Activated CD4-positive, alpha-beta memory T cell treated with anti-CD3 and anti-CD28 coated beads for 36 hours (primary cell): ENCODE measurements around the gene CACNA2D2. TPM values are rescaled to one million over a fixed set of nuclear protein-coding genes. Genes with fewer than 3 reads are reported as not detected.
A peak's percentile ranks its signal among the peaks of the same experiment; 100 is the strongest.

Experiments used
- CTCF ChIA-PET: fragments of 350-600 bp; sonication (Branson Sonifier 250); formaldehyde crosslinking; loops from one replicate; lab custom pipeline; 2021; ENCODE audit warnings: antibody characterized with exemption, inconsistent platforms; lab: Charles Lee
- POLR2A ChIA-PET: fragments of 350-600 bp; sonication (Branson Sonifier 250); formaldehyde crosslinking; loops from one replicate; lab custom pipeline; 2021; ENCODE audit warnings: antibody characterized with exemption; lab: Charles Lee
- DNase-seq: peaks from one replicate; pipeline ENCODE4 v3.0.0-alpha.2; 2020
- H3K27ac Mint-ChIP-seq: one replicate; pipeline ENCODE4 v1.8.0; 2021; ENCODE audit warnings: mixed read lengths
- H3K27me3 Mint-ChIP-seq: one replicate; pipeline ENCODE4 v1.8.0; 2021; ENCODE audit warnings: mixed read lengths
- H3K36me3 Mint-ChIP-seq: one replicate; pipeline ENCODE4 v1.8.0; 2021; ENCODE audit warnings: mixed read lengths
- H3K4me1 Mint-ChIP-seq: one replicate; pipeline ENCODE4 v1.8.0; 2021; ENCODE audit warnings: low read depth, mixed read lengths
- H3K4me3 Mint-ChIP-seq: one replicate; pipeline ENCODE4 v1.8.0; 2021; ENCODE audit warnings: mild to moderate bottlenecking, mixed read lengths
- H3K9me3 Mint-ChIP-seq: one replicate; pipeline ENCODE4 v1.8.0; 2021; ENCODE audit warnings: mixed read lengths
- intact Hi-C: fragments of 100-400 bp; cut with micrococcal nuclease; formaldehyde crosslinking; loops from one replicate; pipeline ENCODE4 v1.15.1; 2023
- total RNA-seq, 2 experiments: library from RNA; stranded (reverse); gene quantifications; one replicate each; pipeline ENCODE4 v1.2.3, GENCODE V29; 2021

CACNA2D2 gene
- total RNA-seq, 2 experiments from 2014 or later, result 0.63 to 0.69 TPM

- Mint-ChIP-seq H3K4me3 (no peak overlapping the region), H3K4me1 (no peaks in the 10 kb centered on the region), H3K27me3 (no peaks in the 10 kb centered on the region), H3K9me3 (no peaks in the 10 kb centered on the region), H3K36me3 (no peaks in the 10 kb centered on the region), H3K27ac (no peak overlapping the region)
- intact Hi-C loops, result no loop called here
- CTCF ChIA-PET, result interaction anchor here (3.1 kb wide), 1 partner anchor 32 kb away, joined by 11 read pairs; no protein-coding TSS in a partner anchor
- no peak for DNase-seq
- POLR2A ChIA-PET, result no interaction called here
These were observed 6.9 kb upstream of the CACNA2D2 start for GRCh38 chr3:50510325-50510724.

GRCh38 chr3:50509715-50510114 is 6.3 kb upstream of the CACNA2D2 start:
- no peak for DNase-seq
- H3K36me3 Mint-ChIP-seq, result no peaks in the 10 kb centered on the region
- no peaks in the 10 kb centered on the region for H3K4me1 Mint-ChIP-seq
- intact Hi-C loops, result no loop called here
- no peaks in the 10 kb centered on the region for H3K9me3 Mint-ChIP-seq
- no peaks in the 10 kb centered on the region for H3K27me3 Mint-ChIP-seq
- H3K4me3 Mint-ChIP-seq, result no peak overlapping the region
- ChIA-PET CTCF (interaction anchor here (1.3 to 3.1 kb wide), 2 partner anchors 33 to 73 kb away, joined by 3 to 11 read pairs; no protein-coding TSS in a partner anchor), POLR2A (no interaction called here)
- no peak overlapping the region for H3K27ac Mint-ChIP-seq

- no peaks in the 10 kb centered on the region for H3K36me3 Mint-ChIP-seq
- no peaks in the 10 kb centered on the region for H3K9me3 Mint-ChIP-seq
- H3K27ac Mint-ChIP-seq, result no peak overlapping the region
- CTCF ChIA-PET, result interaction anchor here (1.3 to 3.1 kb wide), 2 partner anchors 33 to 72 kb away, joined by 3 to 11 read pairs; no protein-coding TSS in a partner anchor
- POLR2A ChIA-PET, result no interaction called here
- no peaks in the 10 kb centered on the region for H3K4me1 Mint-ChIP-seq
- H3K4me3 Mint-ChIP-seq, result no peak overlapping the region
- intact Hi-C loops, result no loop called here
- DNase-seq, result no peak
- H3K27me3 Mint-ChIP-seq, result peaks cover 3% of the 10 kb centered on the region
These were observed 5.4 kb upstream of the CACNA2D2 start for GRCh38 chr3:50508821-50509220.

GRCh38 chr3:50506169-50506568 is 2.7 kb upstream of the CACNA2D2 start:
- no peaks in the 10 kb centered on the region for H3K36me3 Mint-ChIP-seq
- CTCF ChIA-PET, result no interaction called here
- H3K9me3 Mint-ChIP-seq, result no peaks in the 10 kb centered on the region
- POLR2A ChIA-PET, result no interaction called here
- H3K27me3 Mint-ChIP-seq, result peaks cover 16% of the 10 kb centered on the region
- H3K27ac Mint-ChIP-seq, result no peak overlapping the region
- no peak overlapping the region for H3K4me3 Mint-ChIP-seq
- H3K4me1 Mint-ChIP-seq, result peaks cover 9% of the 10 kb centered on the region
- no peak for DNase-seq
- intact Hi-C loops, result no loop called here

GRCh38 chr3:50504681-50505080 is 1.2 kb upstream of the CACNA2D2 start:
- no peak for DNase-seq
- CTCF ChIA-PET, result interaction anchor here (0.9 kb wide), 1 partner anchor 169 kb away, joined by 3 read pairs; no protein-coding TSS in a partner anchor
- intact Hi-C loops, result no loop called here
- POLR2A ChIA-PET, result no interaction called here
- H3K4me1 Mint-ChIP-seq, result peaks cover 9% of the 10 kb centered on the region
- H3K4me3 Mint-ChIP-seq, result no peak overlapping the region
- no peaks in the 10 kb centered on the region for H3K36me3 Mint-ChIP-seq
- no peak overlapping the region for H3K27ac Mint-ChIP-seq
- H3K27me3 Mint-ChIP-seq, result peaks cover 19% of the 10 kb centered on the region
- H3K9me3 Mint-ChIP-seq, result no peaks in the 10 kb centered on the region

- H3K4me1 Mint-ChIP-seq, result peaks cover 9% of the 10 kb centered on the region
- intact Hi-C loops, result no loop called here
- CTCF ChIA-PET, result interaction anchor here (3.3 kb wide), 1 partner anchor 39 kb away, joined by 11 read pairs; no protein-coding TSS in a partner anchor
- POLR2A ChIA-PET, result no interaction called here
- no peak overlapping the region for H3K27ac Mint-ChIP-seq
- no peaks in the 10 kb centered on the region for H3K9me3 Mint-ChIP-seq
- H3K27me3 Mint-ChIP-seq, result peaks cover 24% of the 10 kb centered on the region
- H3K4me3 Mint-ChIP-seq, result peak overlapping the region; percentile 46
- H3K36me3 Mint-ChIP-seq, result no peaks in the 10 kb centered on the region
- DNase-seq, result peak; percentile 20
These were observed 630 bp downstream of the CACNA2D2 start for GRCh38 chr3:50502584-50503423.

GRCh38 chr3:50502225-50502583 is 1.2 kb downstream of the CACNA2D2 start:
- CTCF ChIA-PET, result interaction anchor here (3.3 kb wide), 1 partner anchor 40 kb away, joined by 11 read pairs; no protein-coding TSS in a partner anchor
- intact Hi-C loops, result no loop called here

GRCh38 chr3:50495609-50496423 is 7.6 kb downstream of the CACNA2D2 start:
- Mint-ChIP-seq H3K4me3 (no peak overlapping the region), H3K9me3 (no peaks in the 10 kb centered on the region), H3K27me3 (peaks cover 9% of the 10 kb centered on the region), H3K4me1 (peaks cover 10% of the 10 kb centered on the region), H3K27ac (no peak overlapping the region), H3K36me3 (no peaks in the 10 kb centered on the region)
- ChIA-PET CTCF (no interaction called here), POLR2A (no interaction called here)
- DNase-seq, result no peak
- intact Hi-C loops, result no loop called here

More at GRCh38 chr3:50502225-50502583, 1.2 kb downstream of the CACNA2D2 start:
- Mint-ChIP-seq H3K4me1 (peaks cover 9% of the 10 kb centered on the region), H3K36me3 (no peaks in the 10 kb centered on the region), H3K4me3 (no peak overlapping the region), H3K27me3 (peaks cover 25% of the 10 kb centered on the region), H3K9me3 (no peaks in the 10 kb centered on the region), H3K27ac (no peak overlapping the region)
- POLR2A ChIA-PET, result no interaction called here
- no peak for DNase-seq

- peaks cover 6% of the 10 kb centered on the region for H3K27me3 Mint-ChIP-seq
- ChIA-PET CTCF (interaction anchor here (1.3 kb wide), 1 partner anchor 48 kb away, joined by 3 read pairs; no protein-coding TSS in a partner anchor), POLR2A (no interaction called here)
- no peaks in the 10 kb centered on the region for H3K9me3 Mint-ChIP-seq
- no peaks in the 10 kb centered on the region for H3K36me3 Mint-ChIP-seq
- no peak overlapping the region for H3K27ac Mint-ChIP-seq
- H3K4me1 Mint-ChIP-seq, result peaks cover 12% of the 10 kb centered on the region
- intact Hi-C loops, result no loop called here
- H3K4me3 Mint-ChIP-seq, result no peak overlapping the region
- DNase-seq, result peak; percentile 24
These were observed 9.3 kb downstream of the CACNA2D2 start for GRCh38 chr3:50494126-50494525.

GRCh38 chr3:50493623-50494022 is 9.8 kb downstream of the CACNA2D2 start:
- Mint-ChIP-seq H3K4me3 (no peak overlapping the region), H3K9me3 (no peaks in the 10 kb centered on the region), H3K27ac (no peak overlapping the region), H3K36me3 (no peaks in the 10 kb centered on the region), H3K27me3 (peaks cover 1% of the 10 kb centered on the region), H3K4me1 (peaks cover 12% of the 10 kb centered on the region)
- intact Hi-C loops, result no loop called here
- ChIA-PET CTCF (interaction anchor here (1.3 kb wide), 1 partner anchor 48 kb away, joined by 3 read pairs; no protein-coding TSS in a partner anchor), POLR2A (no interaction called here)
- DNase-seq, result no peak

- Mint-ChIP-seq H3K36me3 (no peaks in the 10 kb centered on the region), H3K4me3 (no peak overlapping the region), H3K4me1 (peaks cover 12% of the 10 kb centered on the region), H3K27me3 (peaks cover 1% of the 10 kb centered on the region), H3K27ac (no peak overlapping the region), H3K9me3 (no peaks in the 10 kb centered on the region)
- ChIA-PET CTCF (interaction anchor here (1.3 kb wide), 1 partner anchor 49 kb away, joined by 3 read pairs; no protein-coding TSS in a partner anchor), POLR2A (no interaction called here)
- intact Hi-C loops, result no loop called here
- DNase-seq, result no peak
These were observed 10.3 kb downstream of the CACNA2D2 start for GRCh38 chr3:50493086-50493485.

GRCh38 chr3:50491023-50491422 is 12.4 kb downstream of the CACNA2D2 start:
- Mint-ChIP-seq H3K4me1 (peaks cover 12% of the 10 kb centered on the region), H3K27me3 (no peaks in the 10 kb centered on the region), H3K4me3 (no peak overlapping the region), H3K9me3 (no peaks in the 10 kb centered on the region), H3K36me3 (no peaks in the 10 kb centered on the region), H3K27ac (no peak overlapping the region)
- intact Hi-C loops, result no loop called here
- ChIA-PET POLR2A (no interaction called here), CTCF (no interaction called here)
- peak; percentile 43 for DNase-seq
